Sigmoid colon (tissue), 7 donors: Measurements from ENCODE around the gene RAMP1. TPM values are rescaled to one million over a fixed set of nuclear protein-coding genes. Genes with fewer than 3 reads are reported as not detected.
A peak's percentile ranks its signal among the peaks of the same experiment; 100 is the strongest.

Experiments
- DNase-seq: peaks from one replicate; pipeline ENCODE4 v3.0.0-alpha.2; 2019
- H3K27ac ChIP-seq, 4 donors: fragments of 200-600 bp; sonication (generic); one replicate each; pipeline ENCODE4 v1.5.1; 2016 to 2019; ENCODE audit warnings: mild to moderate bottlenecking in 1 of 4
- H3K27me3 ChIP-seq, 3 donors: fragments of 200-600 bp; sonication (generic); one replicate each; pipeline ENCODE4 v1.5.1; 2019; ENCODE audit warnings: mild to moderate bottlenecking in 1 of 3
- H3K36me3 ChIP-seq, 4 donors: fragments of 200-600 bp; sonication (generic); one replicate each; pipeline ENCODE4 v1.5.1; 2016 to 2019
- H3K4me1 ChIP-seq, 4 donors: fragments of 200-600 bp; sonication (generic); one replicate each; pipeline ENCODE4 v1.5.1; 2017 to 2019
- H3K4me3 ChIP-seq, 4 donors: fragments of 200-600 bp; sonication (generic); one replicate each; pipeline ENCODE4 v1.5.1; 2017 to 2019; ENCODE audit warnings: mild to moderate bottlenecking in 2 of 4, moderate library complexity in 1 of 4
- H3K9me3 ChIP-seq, 4 donors: fragments of 200-600 bp in 3 of 4; sonication (generic) in 3 of 4; one replicate each; pipeline versions ENCODE4 v1.5.1 to v1.6.1; 2013 to 2019
- CTCF ChIP-seq, 4 experiments: fragments of 450-650 bp in 3 of 4; fragments of 200-600 bp in 1 of 4; IDR thresholded peaks; one replicate each; pipeline ENCODE4 v1.5.1; 2016 to 2019; ENCODE audit warnings: antibody characterized with exemption in 4 of 4, mild to moderate bottlenecking in 3 of 4, moderate library complexity in 2 of 4
- EP300 ChIP-seq, 4 donors: sonication (generic); formaldehyde crosslinking; IDR thresholded peaks; one replicate each; pipeline ENCODE4 v1.6.1; 2017; ENCODE audit warnings: antibody characterized with exemption in 4 of 4
- POLR2A ChIP-seq, 2 donors: fragments of 450-650 bp; IDR thresholded peaks; one replicate each; pipeline ENCODE4 v1.6.1; 2016; ENCODE audit warnings: antibody characterized with exemption in 2 of 2, mild to moderate bottlenecking in 2 of 2, moderate library complexity in 2 of 2
- POLR2AphosphoS5 ChIP-seq, 4 donors: sonication (generic); formaldehyde crosslinking; IDR thresholded peaks; one replicate each; pipeline ENCODE4 v1.6.1; 2017; ENCODE audit warnings: antibody characterized with exemption in 4 of 4
- WGBS, 2 donors: extraction: QIAGEN DNeasy Blood & Tissue Kit; methylation state at CpG; one replicate each; pipeline ENCODE4 v1.1.7; 2013; 5-methylcytosine and 5-hydroxymethylcytosine counted together
- intact Hi-C: fragments of 100-400 bp; cut with DNase I; formaldehyde crosslinking; loops from one replicate; pipeline ENCODE4 v1.15.1; 2023
- polyA plus RNA-seq, 3 donors: library from polyadenylated mRNA; stranded (reverse); fragments of 200-250 nt; gene quantifications; one replicate each; pipeline ENCODE4 v1.2.3, GENCODE V29; 2013
- total RNA-seq, 4 donors: library from RNA; depleted of rRNA; stranded (reverse); fragments of >200 nt; gene quantifications; one replicate each; pipeline ENCODE4 v1.1.0, GENCODE V29; 2016
- donor health status: healthy with polysubstance abuse.
- donor health status: Bipolar disorder and iron deficiency.
- donor health status: healthy.

Gene RAMP1
- total and polyA plus RNA-seq, 7 donors: 13.2 to 788 (median 372) TPM; not detected in 1

GRCh38 chr2:237929979-237930378 is 70.6 kb downstream of the RAMP1 start:
- H3K4me1 ChIP-seq: peaks cover 0 to 19% (median 15%) of the 10 kb centered on the region in 4 donors
- no peak overlapping the region for H3K4me3 ChIP-seq
- TF ChIP-seq POLR2AphosphoS5 (IDR thresholded peaks at IDR 0.05) (no peak), POLR2A (IDR thresholded peaks at IDR 0.05) (no peak), EP300 (IDR thresholded peaks at IDR 0.05) (no peak), CTCF (IDR thresholded peaks at IDR 0.05) (no peak)
- no peak overlapping the region for H3K27ac ChIP-seq
- no peaks in the 10 kb centered on the region for H3K9me3 ChIP-seq
- no peaks in the 10 kb centered on the region for H3K36me3 ChIP-seq
- WGBS, 2 donors: 93 to 95% methylated on average over 9 of the region's 9 CpGs
- no peak for DNase-seq
- H3K27me3 ChIP-seq: no peaks in the 10 kb centered on the region
- intact Hi-C loops: loop anchor here (5.0 kb wide), 1 partner anchor 37 kb away; the partner anchor contains the start of gene UBE2F

- Histone ChIP-seq H3K4me3 (no peak overlapping the region), H3K9me3 (no peaks in the 10 kb centered on the region), H3K27me3 (no peaks in the 10 kb centered on the region), H3K27ac (peak overlapping the region; percentile 42 to 56 (median 50)), H3K36me3 (no peaks in the 10 kb centered on the region), H3K4me1 (peaks cover 0 to 19% (median 15%) of the 10 kb centered on the region in 4 donors)
- intact Hi-C loops: no loop called here
- 47 to 61% methylated on average over 9 of the region's 9 CpGs for WGBS, 2 donors
- no peak for DNase-seq
- TF ChIP-seq CTCF (IDR thresholded peaks at IDR 0.05) (no peak), POLR2AphosphoS5 (IDR thresholded peaks at IDR 0.05) (no peak), EP300 (IDR thresholded peaks at IDR 0.05) (no peak), POLR2A (IDR thresholded peaks at IDR 0.05) (no peak)
These were observed 71.8 kb downstream of the RAMP1 start for GRCh38 chr2:237931205-237931721.

GRCh38 chr2:237932731-237933131 is 73.3 kb downstream of the RAMP1 start:
- Histone ChIP-seq H3K9me3 (no peaks in the 10 kb centered on the region), H3K36me3 (no peaks in the 10 kb centered on the region), H3K4me3 (no peak overlapping the region), H3K4me1 (peaks cover 0 to 19% (median 15%) of the 10 kb centered on the region in 4 donors), H3K27me3 (no peaks in the 10 kb centered on the region), H3K27ac (peak overlapping the region in 3 of 4 donors; percentile 28 to 50 (median 49))
- intact Hi-C loops: no loop called here
- peak in 1 of 4 donors; percentile 14 for TF ChIP-seq POLR2AphosphoS5 (IDR thresholded peaks at IDR 0.05)
- TF ChIP-seq EP300 (IDR thresholded peaks at IDR 0.05): no peak
- no peak for TF ChIP-seq POLR2A (IDR thresholded peaks at IDR 0.05)
- WGBS, 2 donors: 60 to 67% methylated on average over 3 of the region's 3 CpGs
- DNase-seq: no peak

GRCh38 chr2:237934186-237934585 is 74.8 kb downstream of the RAMP1 start:
- H3K27ac ChIP-seq: no peak overlapping the region
- H3K36me3 ChIP-seq: no peaks in the 10 kb centered on the region
- DNase-seq: no peak
- no peak overlapping the region for H3K4me3 ChIP-seq
- peaks cover 0 to 19% (median 15%) of the 10 kb centered on the region in 4 donors for H3K4me1 ChIP-seq
- H3K9me3 ChIP-seq: no peaks in the 10 kb centered on the region
- WGBS, 2 donors: 88 to 91% methylated on average over 5 of the region's 5 CpGs
- no peaks in the 10 kb centered on the region for H3K27me3 ChIP-seq
- TF ChIP-seq CTCF (IDR thresholded peaks at IDR 0.05) (no peak), EP300 (IDR thresholded peaks at IDR 0.05) (no peak), POLR2A (IDR thresholded peaks at IDR 0.05) (no peak), POLR2AphosphoS5 (IDR thresholded peaks at IDR 0.05) (no peak)
- intact Hi-C loops: no loop called here

GRCh38 chr2:237935740-237936452 is 76.5 kb downstream of the RAMP1 start:
- Histone ChIP-seq H3K4me1 (peaks cover 0 to 18% (median 14%) of the 10 kb centered on the region in 4 donors), H3K27ac (no peak overlapping the region), H3K4me3 (no peak overlapping the region), H3K36me3 (no peaks in the 10 kb centered on the region), H3K27me3 (no peaks in the 10 kb centered on the region), H3K9me3 (no peaks in the 10 kb centered on the region)
- intact Hi-C loops: no loop called here
- 78 to 79% methylated on average over 11 of the region's 11 CpGs for WGBS, 2 donors
- no peak for TF ChIP-seq POLR2AphosphoS5 (IDR thresholded peaks at IDR 0.05)
- no peak for TF ChIP-seq CTCF (IDR thresholded peaks at IDR 0.05)
- TF ChIP-seq EP300 (IDR thresholded peaks at IDR 0.05): no peak
- no peak for TF ChIP-seq POLR2A (IDR thresholded peaks at IDR 0.05)
- DNase-seq: no peak
